Lung (tissue), 12 donors: Measurements from ENCODE around the gene OPHN1. TPM values are rescaled to one million over a fixed set of nuclear protein-coding genes. Genes with fewer than 3 reads are reported as not detected.

Experiments
- ATAC-seq: fragments of 200-7000 bp; cut with Tn5 transposase; one replicate; pipeline ENCODE4 v1.9.1; 2020; ENCODE audit warnings: moderate number of reproducible peaks; ENCODE audit not compliant: insufficient read depth, low FRiP score
- DNase-seq, 3 donors: peaks; one replicate each; pipeline ENCODE4 v3.0.0-alpha.2; 2013 to 2017
- H3K27ac ChIP-seq, 2 donors: one replicate each; pipeline ENCODE4 v1.5.1; 2013; ENCODE audit warnings: mild to moderate bottlenecking in 2 of 2, moderate library complexity in 2 of 2, control low read depth in 1 of 2, inconsistent platforms in 1 of 2, low read depth in 1 of 2, low read length in 1 of 2
- H3K27me3 ChIP-seq, 3 donors: one replicate each; pipeline ENCODE4 v1.5.1; 2013; ENCODE audit warnings: low read length in 2 of 3; ENCODE audit not compliant: control insufficient read depth in 3 of 3, insufficient read depth in 3 of 3
- H3K36me3 ChIP-seq, 4 donors: one replicate each; pipeline ENCODE4 v1.5.1; 2013; ENCODE audit warnings: low read length in 4 of 4, mild to moderate bottlenecking in 1 of 4, moderate library complexity in 1 of 4; ENCODE audit not compliant: control insufficient read depth in 4 of 4, insufficient read depth in 4 of 4
- H3K4me1 ChIP-seq, 5 donors: one replicate each; pipeline ENCODE4 v1.5.1; 2013; ENCODE audit warnings: low read length in 5 of 5, mild to moderate bottlenecking in 2 of 5, moderate library complexity in 1 of 5; ENCODE audit not compliant: control insufficient read depth in 5 of 5, insufficient read depth in 5 of 5
- H3K4me3 ChIP-seq: one replicate; pipeline ENCODE4 v1.5.1; 2013; ENCODE audit warnings: mild to moderate bottlenecking, control low read depth, moderate library complexity
- H3K9ac ChIP-seq, 2 donors: one replicate each; pipeline ENCODE4 v1.5.1; 2013; ENCODE audit warnings: low read length in 2 of 2, control low read depth in 1 of 2; ENCODE audit not compliant: insufficient read depth in 1 of 2
- H3K9me3 ChIP-seq, 4 donors: one replicate each; pipeline ENCODE4 v1.5.1; 2013; ENCODE audit warnings: low read length in 3 of 4, mild to moderate bottlenecking in 1 of 4, moderate library complexity in 1 of 4; ENCODE audit not compliant: control insufficient read depth in 4 of 4, insufficient read depth in 3 of 4
- WGBS, 2 donors: extraction: QIAGEN DNeasy Blood & Tissue Kit; methylation state at CpG; one replicate each; pipeline ENCODE4 v1.1.7; 2013; 5-methylcytosine and 5-hydroxymethylcytosine counted together
- polyA plus RNA-seq, 2 donors: library from polyadenylated mRNA; stranded (reverse); fragments of 200-250 nt; gene quantifications; one replicate each; pipeline ENCODE4 v1.2.1, GENCODE V29; 2013
- total RNA-seq, 2 donors: library from RNA; depleted of rRNA in 1 of 2; stranded (reverse); fragments of >200 nt in 1 of 2; gene quantifications; one replicate each; pipeline ENCODE4 v1.2.1, GENCODE V29; 2014 to 2021
- TF ChIP-seq, protein P1 (sequence below): IDR thresholded peaks from 2 replicates; pipeline ENCODE4 v1.5.1; 2012; ENCODE audit warnings: mild to moderate bottlenecking; ENCODE audit errors: control extremely low read depth, extremely low read depth
- donor health status: control.
- donor health status: control.
- donor health status: Bipolar disorder and iron deficiency.
- donor health status: healthy.
- donor health status: DM: yes; HTN: yes; CAD: no.

Gene OPHN1
- total and polyA plus RNA-seq, 4 donors = 1.1 to 22.0 (median 6.8) TPM

DNA sequence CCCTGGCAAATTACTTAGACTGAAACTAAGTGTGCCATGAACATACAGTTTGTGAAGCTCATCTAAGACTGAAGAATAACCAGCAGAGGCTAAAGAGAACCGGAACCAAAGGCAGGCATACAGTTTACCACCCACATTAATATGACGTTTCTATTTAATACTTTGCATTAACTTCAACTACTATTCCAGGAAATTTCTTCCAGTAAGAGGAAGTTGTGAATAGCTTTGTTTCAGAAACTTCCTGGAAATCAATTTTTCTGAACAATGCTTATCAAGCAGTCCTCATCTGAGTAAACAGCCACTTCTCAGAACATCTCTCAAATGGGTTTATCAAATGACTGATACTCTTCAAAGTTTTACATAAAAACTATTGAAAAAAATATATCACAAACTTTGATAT is 252.7 kb downstream of the OPHN1 start:
- H3K27ac ChIP-seq = no peak overlapping the region
- no peaks in the 10 kb centered on the region for H3K9me3 ChIP-seq
- WGBS, 2 donors = 46 to 59% methylated on average over 2 of the region's 2 CpGs
- H3K36me3 ChIP-seq = no peaks in the 10 kb centered on the region
- H3K4me1 ChIP-seq = no peaks in the 10 kb centered on the region
- no peak overlapping the region for H3K9ac ChIP-seq
- TF ChIP-seq, protein P1, sequence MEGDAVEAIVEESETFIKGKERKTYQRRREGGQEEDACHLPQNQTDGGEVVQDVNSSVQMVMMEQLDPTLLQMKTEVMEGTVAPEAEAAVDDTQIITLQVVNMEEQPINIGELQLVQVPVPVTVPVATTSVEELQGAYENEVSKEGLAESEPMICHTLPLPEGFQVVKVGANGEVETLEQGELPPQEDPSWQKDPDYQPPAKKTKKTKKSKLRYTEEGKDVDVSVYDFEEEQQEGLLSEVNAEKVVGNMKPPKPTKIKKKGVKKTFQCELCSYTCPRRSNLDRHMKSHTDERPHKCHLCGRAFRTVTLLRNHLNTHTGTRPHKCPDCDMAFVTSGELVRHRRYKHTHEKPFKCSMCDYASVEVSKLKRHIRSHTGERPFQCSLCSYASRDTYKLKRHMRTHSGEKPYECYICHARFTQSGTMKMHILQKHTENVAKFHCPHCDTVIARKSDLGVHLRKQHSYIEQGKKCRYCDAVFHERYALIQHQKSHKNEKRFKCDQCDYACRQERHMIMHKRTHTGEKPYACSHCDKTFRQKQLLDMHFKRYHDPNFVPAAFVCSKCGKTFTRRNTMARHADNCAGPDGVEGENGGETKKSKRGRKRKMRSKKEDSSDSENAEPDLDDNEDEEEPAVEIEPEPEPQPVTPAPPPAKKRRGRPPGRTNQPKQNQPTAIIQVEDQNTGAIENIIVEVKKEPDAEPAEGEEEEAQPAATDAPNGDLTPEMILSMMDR = no peak
- peaks cover 0 to under 1% (median 0%) of the 10 kb centered on the region in 3 donors for H3K27me3 ChIP-seq
- no peak overlapping the region for H3K4me3 ChIP-seq
- ATAC-seq = no peak
- DNase-seq = no peak

DNA sequence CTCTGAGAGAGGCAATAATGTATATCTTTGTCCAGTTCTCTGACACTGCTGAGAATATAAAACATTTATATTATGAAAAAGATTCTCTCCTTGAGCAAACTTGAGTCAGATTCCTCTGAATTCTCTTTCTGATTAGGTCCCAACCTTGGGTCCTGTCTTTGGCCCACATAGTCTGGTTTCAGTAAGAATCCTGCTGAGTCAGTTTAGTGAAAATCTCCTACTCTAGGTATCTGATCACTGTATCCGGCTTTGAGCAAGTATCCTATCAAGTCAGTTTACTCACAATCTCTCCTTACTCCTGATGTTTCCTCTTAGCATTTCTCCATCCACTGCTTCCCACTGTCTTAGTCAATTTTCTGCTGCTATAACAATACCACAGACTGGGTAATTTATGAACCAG is 253.9 kb downstream of the OPHN1 start:
- Histone ChIP-seq H3K9ac (no peak overlapping the region), H3K27me3 (peaks cover 0 to 2% (median 0%) of the 10 kb centered on the region in 3 donors), H3K27ac (no peak overlapping the region), H3K4me1 (no peaks in the 10 kb centered on the region), H3K36me3 (no peaks in the 10 kb centered on the region), H3K9me3 (no peaks in the 10 kb centered on the region), H3K4me3 (no peak overlapping the region)
- DNase-seq (no peak), ATAC-seq (no peak)
- TF ChIP-seq, protein P1 = no peak
- WGBS, 2 donors = 86 to 100% methylated on average over 1 of the region's 1 CpG

DNA sequence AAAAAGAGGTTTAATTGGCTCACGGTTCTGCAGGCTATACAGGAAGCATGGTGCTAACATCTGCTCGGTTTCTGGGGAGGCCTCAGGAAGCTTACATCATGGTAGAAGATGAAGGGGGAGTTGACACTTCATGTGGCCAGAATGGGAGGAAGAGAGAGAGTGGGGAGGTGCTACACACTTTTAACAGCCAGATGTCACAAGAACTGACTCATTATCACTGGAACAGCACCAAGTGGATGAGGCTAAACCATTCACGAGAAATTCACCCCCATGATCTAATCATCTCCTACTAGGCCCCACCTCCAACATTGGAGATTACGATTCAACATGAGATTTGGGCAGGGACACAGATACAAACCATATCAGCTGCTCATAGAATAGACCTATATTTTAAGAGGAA is 255.8 kb downstream of the OPHN1 start:
- ATAC-seq = no peak
- H3K27me3 ChIP-seq = peaks cover 0 to 5% (median 0%) of the 10 kb centered on the region in 3 donors
- H3K4me3 ChIP-seq = no peak overlapping the region
- H3K36me3 ChIP-seq = no peaks in the 10 kb centered on the region
- H3K9ac ChIP-seq = no peak overlapping the region
- no peaks in the 10 kb centered on the region for H3K4me1 ChIP-seq
- H3K27ac ChIP-seq = no peak overlapping the region
- no peaks in the 10 kb centered on the region for H3K9me3 ChIP-seq
- 56 to 63% methylated on average over 4 of the region's 4 CpGs for WGBS, 2 donors
- DNase-seq = no peak
- TF ChIP-seq, protein P1 = no peak

DNA sequence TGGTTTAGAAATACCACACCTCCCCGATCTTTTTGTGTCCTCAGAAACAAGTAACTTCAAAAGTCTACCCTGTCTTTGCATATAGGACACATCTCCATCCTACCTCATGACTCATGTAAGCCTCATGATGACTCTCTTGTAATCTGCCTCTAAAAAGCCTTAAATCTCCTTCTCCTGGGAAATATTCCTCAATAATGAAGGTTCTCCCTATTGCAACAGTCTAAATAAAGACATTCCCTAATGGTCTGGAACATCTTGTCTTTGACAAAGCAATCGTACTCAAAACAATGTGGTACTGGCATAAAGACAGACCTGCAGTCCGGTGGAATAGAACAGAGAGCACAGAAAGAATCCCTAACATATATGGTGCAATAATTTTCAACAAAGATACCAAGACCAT is 257.7 kb downstream of the OPHN1 start:
- H3K4me3 ChIP-seq = no peak overlapping the region
- ATAC-seq (no peak), DNase-seq (no peak)
- H3K4me1 ChIP-seq = no peaks in the 10 kb centered on the region
- H3K9ac ChIP-seq = no peak overlapping the region
- no peaks in the 10 kb centered on the region for H3K9me3 ChIP-seq
- H3K27ac ChIP-seq = no peak overlapping the region
- WGBS, 2 donors = 62 to 90% methylated on average over 3 of the region's 3 CpGs
- TF ChIP-seq, protein P1 = no peak
- no peaks in the 10 kb centered on the region for H3K36me3 ChIP-seq
- H3K27me3 ChIP-seq = peaks cover 0 to 5% (median 0%) of the 10 kb centered on the region in 3 donors
